Skeletal muscle tissue (tissue), 4 donors: ENCODE data around the gene DDX54. TPM values are rescaled to one million over a fixed set of nuclear protein-coding genes. Genes with fewer than 3 reads are reported as not detected.

Experiments
- H3K27ac ChIP-seq: one replicate; pipeline ENCODE4 v1.7.0; 2013; ENCODE audit warnings: mild to moderate bottlenecking, low read depth, low read length, inconsistent platforms
- H3K27me3 ChIP-seq, 3 donors: one replicate each; pipeline ENCODE4 v1.7.0; 2013; ENCODE audit warnings: low read length in 3 of 3; ENCODE audit not compliant: control insufficient read depth in 3 of 3, insufficient read depth in 3 of 3
- H3K36me3 ChIP-seq, 3 donors: one replicate each; pipeline ENCODE4 v1.7.0; 2013; ENCODE audit warnings: low read length in 3 of 3; ENCODE audit not compliant: control insufficient read depth in 3 of 3, insufficient read depth in 3 of 3
- H3K4me1 ChIP-seq, 3 donors: one replicate each; pipeline ENCODE4 v1.7.0; 2013; ENCODE audit warnings: low read length in 3 of 3, mild to moderate bottlenecking in 3 of 3; ENCODE audit not compliant: control insufficient read depth in 3 of 3, insufficient read depth in 3 of 3
- H3K4me3 ChIP-seq, 3 donors: one replicate each; pipeline ENCODE4 v1.7.0; 2013; ENCODE audit warnings: low read length in 3 of 3
- H3K9ac ChIP-seq, 3 donors: one replicate each; pipeline ENCODE4 v1.7.0; 2013; ENCODE audit warnings: low read length in 3 of 3, mild to moderate bottlenecking in 3 of 3, moderate library complexity in 2 of 3, low read depth in 1 of 3
- H3K9me3 ChIP-seq, 3 donors: one replicate each; pipeline ENCODE4 v1.7.0; 2013; ENCODE audit warnings: low read length in 3 of 3; ENCODE audit not compliant: control insufficient read depth in 3 of 3
- total RNA-seq: library from RNA; depleted of rRNA; stranded (reverse); fragments of >200 nt; gene quantifications from one replicate; pipeline ENCODE4 v1.2.3, GENCODE V29; 2014
- donor health status: Osteomylitis.

DDX54 gene
- total RNA-seq, 1 donor from 2014 or later: 29.7 TPM

- H3K36me3 ChIP-seq: peaks cover 51 to 57% (median 55%) of the 10 kb centered on the region in 3 donors
- H3K4me1 ChIP-seq: peaks cover 0 to 18% (median 0%) of the 10 kb centered on the region in 3 donors
- no peak overlapping the region for H3K4me3 ChIP-seq
- peaks cover 0 to 4% (median 0%) of the 10 kb centered on the region in 3 donors for H3K9me3 ChIP-seq
- no peaks in the 10 kb centered on the region for H3K27me3 ChIP-seq
- no peak overlapping the region for H3K9ac ChIP-seq
- H3K27ac ChIP-seq: no peak overlapping the region
These were observed 6.3 kb downstream of the DDX54 start for GRCh38 chr12:113179023-113179422.

GRCh38 chr12:113174461-113175384, 10.6 kb downstream of the DDX54 start:
- Histone ChIP-seq H3K9me3 (peaks cover 0 to 4% (median 0%) of the 10 kb centered on the region in 3 donors), H3K27ac (no peak overlapping the region), H3K4me3 (no peak overlapping the region), H3K27me3 (no peaks in the 10 kb centered on the region), H3K4me1 (no peaks in the 10 kb centered on the region), H3K36me3 (peaks cover 79 to 83% (median 80%) of the 10 kb centered on the region in 3 donors), H3K9ac (no peak overlapping the region)

- Histone ChIP-seq H3K36me3 (peaks cover 75 to 80% (median 77%) of the 10 kb centered on the region in 3 donors), H3K9me3 (peaks cover 0 to 4% (median 0%) of the 10 kb centered on the region in 3 donors)
These were observed 12.1 kb downstream of the DDX54 start for GRCh38 chr12:113173081-113173698.

GRCh38 chr12:113172185-113172584, 13.1 kb downstream of the DDX54 start:
- H3K27ac ChIP-seq: no peak overlapping the region
- H3K9me3 ChIP-seq: no peaks in the 10 kb centered on the region
- peaks cover 74 to 77% (median 76%) of the 10 kb centered on the region in 3 donors for H3K36me3 ChIP-seq
- no peaks in the 10 kb centered on the region for H3K27me3 ChIP-seq
- no peaks in the 10 kb centered on the region for H3K4me1 ChIP-seq
- H3K4me3 ChIP-seq: no peak overlapping the region
- no peak overlapping the region for H3K9ac ChIP-seq

More at GRCh38 chr12:113173081-113173698, 12.1 kb downstream of the DDX54 start:
- H3K4me1 ChIP-seq: no peaks in the 10 kb centered on the region
- no peaks in the 10 kb centered on the region for H3K27me3 ChIP-seq
- H3K9ac ChIP-seq: no peak overlapping the region
- H3K4me3 ChIP-seq: no peak overlapping the region
- H3K27ac ChIP-seq: no peak overlapping the region

GRCh38 chr12:113171543-113171942, 13.7 kb downstream of the DDX54 start:
- H3K4me3 ChIP-seq: no peak overlapping the region
- no peak overlapping the region for H3K9ac ChIP-seq
- H3K27me3 ChIP-seq: no peaks in the 10 kb centered on the region
- no peaks in the 10 kb centered on the region for H3K4me1 ChIP-seq
- H3K9me3 ChIP-seq: no peaks in the 10 kb centered on the region
- peaks cover 74 to 76% (median 75%) of the 10 kb centered on the region in 3 donors for H3K36me3 ChIP-seq
- no peak overlapping the region for H3K27ac ChIP-seq

- H3K9ac ChIP-seq: no peak overlapping the region
- no peak overlapping the region for H3K4me3 ChIP-seq
- H3K9me3 ChIP-seq: no peaks in the 10 kb centered on the region
- peaks cover 73 to 78% (median 76%) of the 10 kb centered on the region in 3 donors for H3K36me3 ChIP-seq
- H3K4me1 ChIP-seq: no peaks in the 10 kb centered on the region
- no peak overlapping the region for H3K27ac ChIP-seq
- no peaks in the 10 kb centered on the region for H3K27me3 ChIP-seq
These were observed 14.4 kb downstream of the DDX54 start for GRCh38 chr12:113170926-113171325.

- Histone ChIP-seq H3K9ac (no peak overlapping the region), H3K27me3 (no peaks in the 10 kb centered on the region), H3K9me3 (no peaks in the 10 kb centered on the region), H3K4me3 (no peak overlapping the region), H3K27ac (no peak overlapping the region), H3K4me1 (no peaks in the 10 kb centered on the region), H3K36me3 (peaks cover 77 to 82% (median 80%) of the 10 kb centered on the region in 3 donors)
These were observed 14.8 kb downstream of the DDX54 start for GRCh38 chr12:113170457-113170856.

- Histone ChIP-seq H3K4me1 (no peaks in the 10 kb centered on the region), H3K9ac (no peak overlapping the region), H3K36me3 (peaks cover 84 to 87% (median 87%) of the 10 kb centered on the region in 3 donors), H3K27me3 (no peaks in the 10 kb centered on the region), H3K9me3 (no peaks in the 10 kb centered on the region), H3K27ac (no peak overlapping the region), H3K4me3 (no peak overlapping the region)
These were observed 15.6 kb downstream of the DDX54 start for GRCh38 chr12:113169697-113170096.

GRCh38 chr12:113167868-113168267, 17.4 kb downstream of the DDX54 start:
- Histone ChIP-seq H3K9me3 (no peaks in the 10 kb centered on the region), H3K9ac (no peak overlapping the region), H3K36me3 (peaks cover 83 to 86% (median 84%) of the 10 kb centered on the region in 3 donors), H3K4me1 (no peaks in the 10 kb centered on the region), H3K27me3 (no peaks in the 10 kb centered on the region), H3K4me3 (no peak overlapping the region), H3K27ac (no peak overlapping the region)
